HepG2 (cell line): ENCODE measurements around the gene CADM2. TPM values are rescaled to one million over a fixed set of nuclear protein-coding genes. Genes with fewer than 3 reads are reported as not detected.

Experiments
- ATAC-seq: fragments of 200-7000 bp; cut with Tn5 transposase; 3 replicates; pipeline ENCODE4 v1.9.1; 2020; ENCODE audit warnings: mild to moderate bottlenecking, moderate library complexity
- BruUV-seq: library from RNA; stranded (reverse); fragments of 400-500 nt; replicated peaks from 2 replicates; lab custom pipeline; 2021; lab: Mats Ljungman, UMichigan
- CTCF ChIA-PET: fragments of 300-600 bp; formaldehyde crosslinking; extraction: SDS; loops from one replicate; lab custom pipeline; 2021; ENCODE audit warnings: low total read pairs, inconsistent platforms, low intra/inter-chr PET ratio; lab: Yijun Ruan, JAX
- POLR2A ChIA-PET: fragments of 350-600 bp; sonication (Branson Sonifier 250); formaldehyde crosslinking; loops from one replicate; lab custom pipeline; 2020; ENCODE audit warnings: antibody characterized with exemption, inconsistent platforms; lab: Yijun Ruan, JAX
- DNase-seq: peaks from one replicate; pipeline ENCODE4 v3.0.0-alpha.2; 2015; ENCODE audit warnings: low spot score
- FAIRE-seq: peaks from 3 replicates; lab custom pipeline; 2011; peaks lifted over from hg19 to GRCh38; lab: Jason Lieb, UNC
- H2AFZ ChIP-seq: one replicate; pipeline ENCODE4 v1.6.1; 2011; ENCODE audit warnings: low read length, inconsistent platforms
- H3K27ac ChIP-seq: fragments of 300-600 bp; 3 replicates; pipeline ENCODE4 v1.8.0; 2011; ENCODE audit warnings: mixed run types, mild to moderate bottlenecking, mixed read lengths, low read length, inconsistent platforms; ENCODE audit not compliant: insufficient read depth; ENCODE audit errors: extremely low read length
- H3K27me3 ChIP-seq, 2 experiments: fragments of 200-600 bp in 1 of 2; 2 replicates in 1 of 2; 3 replicates in 1 of 2; pipeline versions ENCODE4 v1.6.0 to v1.8.0; 2011; ENCODE audit warnings: low read length in 2 of 2, mild to moderate bottlenecking in 2 of 2, moderate library complexity in 2 of 2, inconsistent platforms in 1 of 2; ENCODE audit not compliant: insufficient read depth in 2 of 2, control insufficient read depth in 1 of 2
- H3K36me3 ChIP-seq, 2 experiments: fragments of 200-600 bp in 1 of 2; replicated peaks in 1 of 2; 2 replicates in 1 of 2; 3 replicates in 1 of 2; pipeline versions ENCODE4 v1.5.1 to v1.8.0; 2011; ENCODE audit warnings: low read length in 2 of 2, inconsistent platforms in 1 of 2; ENCODE audit not compliant: insufficient read depth in 2 of 2, control insufficient read depth in 1 of 2
- H3K4me1 ChIP-seq: 2 replicates; pipeline ENCODE4 v1.5.1; 2012; ENCODE audit warnings: low read length, inconsistent platforms; ENCODE audit not compliant: insufficient read depth
- H3K4me2 ChIP-seq: 2 replicates; pipeline ENCODE4 v1.6.0; 2011; ENCODE audit warnings: low read depth, low read length, inconsistent platforms
- H3K4me3 ChIP-seq, 3 experiments: fragments of 200-600 bp in 1 of 3; sonication (generic), shearing (Covaris generic) in 1 of 3; replicated peaks in 1 of 3; 2 replicates each; pipeline ENCODE4 v1.5.1; 2011 to 2016; ENCODE audit warnings: low read length in 3 of 3, inconsistent platforms in 2 of 3, low read depth in 2 of 3, mild to moderate bottlenecking in 2 of 3, control low read depth in 1 of 3, mixed read lengths in 1 of 3; ENCODE audit not compliant: insufficient read depth in 1 of 3
- H3K79me2 ChIP-seq: one replicate; pipeline ENCODE4 v1.6.1; 2011; ENCODE audit warnings: low read length, inconsistent platforms; ENCODE audit not compliant: insufficient read depth
- H3K9ac ChIP-seq: 2 replicates; pipeline ENCODE4 v1.6.0; 2011; ENCODE audit warnings: mild to moderate bottlenecking, low read depth, low read length, inconsistent platforms; ENCODE audit not compliant: insufficient read depth
- H3K9me3 ChIP-seq: 2 replicates; pipeline ENCODE4 v1.5.1; 2012; ENCODE audit warnings: mild to moderate bottlenecking, low read length
- H4K20me1 ChIP-seq: 2 replicates; pipeline ENCODE4 v1.6.0; 2011; ENCODE audit warnings: inconsistent platforms, mild to moderate bottlenecking, low read length, moderate library complexity; ENCODE audit not compliant: insufficient read depth
- BCL6 ChIP-seq: IDR thresholded peaks from 2 replicates; pipeline ENCODE4 v1.6.1; 2016; ENCODE audit warnings: missing genetic modification reagents, missing compliant biosample characterization
- CEBPB ChIP-seq: IDR thresholded peaks from 2 replicates; pipeline ENCODE4 v1.6.1; 2011; ENCODE audit warnings: low read depth, low read length, improper control_type of control experiment, borderline replicate concordance
- HNRNPL ChIP-seq: fragments of 200-400 bp; formaldehyde crosslinking; IDR thresholded peaks from 2 replicates; pipeline ENCODE4 v1.6.1; 2017; ENCODE audit warnings: mild to moderate bottlenecking, low read depth, low read length
- NCOR1 ChIP-seq: fragments of 200-600 bp; sonication (generic); IDR thresholded peaks from 2 replicates; pipeline ENCODE4 v1.7.0; 2017; ENCODE audit warnings: antibody characterized with exemption, low read length, borderline replicate concordance
- ZNF350 ChIP-seq: sonication (generic); formaldehyde crosslinking; IDR thresholded peaks from 2 replicates; pipeline ENCODE4 v1.4.0; 2020; ENCODE audit warnings: mild to moderate bottlenecking, low read depth, missing genetic modification reagents, borderline replicate concordance
- ZNF550 ChIP-seq: sonication (generic); formaldehyde crosslinking; IDR thresholded peaks from 2 replicates; pipeline ENCODE4 v1.4.0; 2020; ENCODE audit warnings: mild to moderate bottlenecking, missing genetic modification reagents, borderline replicate concordance
- ZSCAN21 ChIP-seq: sonication (generic); formaldehyde crosslinking; IDR thresholded peaks from 2 replicates; pipeline ENCODE4 v1.8.0; 2022; ENCODE audit warnings: mild to moderate bottlenecking, missing genetic modification reagents, moderate library complexity, borderline replicate concordance
- ZSCAN22 ChIP-seq: sonication (generic); formaldehyde crosslinking; IDR thresholded peaks from 2 replicates; pipeline ENCODE4 v1.4.0; 2020; ENCODE audit warnings: mild to moderate bottlenecking, missing genetic modification reagents
- WGBS: methylation state at CpG from one replicate; pipeline ENCODE4 v1.1.6; 2017; ENCODE audit warnings: low lambda C conversion rate; 5-methylcytosine and 5-hydroxymethylcytosine counted together
- in situ Hi-C: cut with HindIII; loops from 2 replicates; pipeline ENCODE4 v1.10.0; 2017; ENCODE audit warnings: low pct_unique_long_range_greater_than_20kb; ENCODE audit not compliant: extremely low pct_ligation_motif_present
- intact Hi-C: fragments of 100-400 bp; cut with micrococcal nuclease; formaldehyde crosslinking; loops from one replicate; pipeline ENCODE4 v1.10.0; 2022; ENCODE audit not compliant: unreplicated experiment
- polyA plus RNA-seq, 8 experiments: library from polyadenylated mRNA; depleted of rRNA in 3 of 8; stranded (reverse) in 7 of 8; unstranded in 1 of 8; fragments of >200 nt; fragmentation: Illumina TruSeq in 4 of 8; extraction: Trizol in 4 of 8; gene quantifications; 2 replicates each; pipeline versions ENCODE4 v1.2.1 to v1.2.3, GENCODE V29; 2011 to 2016; ENCODE audit warnings: low read depth in 4 of 8, missing spikeins in 1 of 8, mixed read lengths in 1 of 8; ENCODE audit not compliant: insufficient read depth in 1 of 8
- total RNA-seq, 5 experiments: library from RNA; depleted of rRNA; stranded (reverse); fragments of >200 nt; fragmentation: Illumina TruSeq; extraction: Trizol; gene quantifications; 2 replicates each; pipeline ENCODE4 v1.2.3, GENCODE V29; 2016; ENCODE audit warnings: low read depth in 1 of 5
- TF ChIP-seq, protein P1 (sequence below): sonication (generic); formaldehyde crosslinking; IDR thresholded peaks from 2 replicates; pipeline ENCODE4 v1.5.0; 2020; ENCODE audit warnings: missing genetic modification reagents, mild to moderate bottlenecking, borderline replicate concordance

Gene CADM2
- total and polyA plus RNA-seq, 2 of the 13 experiments (the other 11 are each of a cell fraction or from before 2014, with no cell fraction given), result not detected

DNA sequence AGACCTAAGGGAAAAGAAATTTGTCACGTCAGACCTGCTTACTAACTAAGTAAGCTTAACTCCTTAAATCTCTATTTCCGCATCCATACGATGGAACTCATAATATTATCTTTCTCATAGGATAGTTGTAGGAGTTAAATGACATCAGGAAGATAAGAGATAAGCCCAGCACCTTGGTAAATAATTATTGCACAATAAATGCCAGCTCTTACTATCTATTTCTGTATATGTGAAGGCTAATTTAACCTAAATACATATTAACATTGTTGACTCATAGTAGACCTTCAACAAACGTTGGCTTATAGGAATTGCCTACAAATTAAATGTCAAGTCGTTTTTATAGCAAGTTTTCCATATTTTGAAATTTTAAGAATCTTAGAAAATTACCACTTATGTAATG lies 709.0 kb downstream of the CADM2 start:
- FAIRE-seq, result no peak
- Histone ChIP-seq H3K4me1 (no peaks in the 10 kb centered on the region), H3K36me3 (no peaks in the 10 kb centered on the region), H2AFZ (no peak overlapping the region), H4K20me1 (no peaks in the 10 kb centered on the region), H3K4me2 (no peak overlapping the region), H3K27me3 (no peaks in the 10 kb centered on the region), H3K27ac (no peak overlapping the region), H3K9ac (no peak overlapping the region), H3K79me2 (no peaks in the 10 kb centered on the region), H3K9me3 (no peaks in the 10 kb centered on the region), H3K4me3 (no peak overlapping the region)
- 39% methylated on average over 5 of the region's 5 CpGs for WGBS
- BruUV-seq, result no TSS peak
- no peak for ATAC-seq
- intact Hi-C loops, result loop anchor here (10.0 kb wide), 1 partner anchor 137 kb away; no protein-coding TSS in a partner anchor
- TF ChIP-seq NCOR1, result no peak
- TF ChIP-seq ZNF350 (CRISPR knock-in tag), result no peak
- TF ChIP-seq CEBPB, result peak; percentile 43; the same call in 1 of the 2 replicates
- TF ChIP-seq ZNF550 (CRISPR knock-in tag), result no peak
- TF ChIP-seq, protein P1, sequence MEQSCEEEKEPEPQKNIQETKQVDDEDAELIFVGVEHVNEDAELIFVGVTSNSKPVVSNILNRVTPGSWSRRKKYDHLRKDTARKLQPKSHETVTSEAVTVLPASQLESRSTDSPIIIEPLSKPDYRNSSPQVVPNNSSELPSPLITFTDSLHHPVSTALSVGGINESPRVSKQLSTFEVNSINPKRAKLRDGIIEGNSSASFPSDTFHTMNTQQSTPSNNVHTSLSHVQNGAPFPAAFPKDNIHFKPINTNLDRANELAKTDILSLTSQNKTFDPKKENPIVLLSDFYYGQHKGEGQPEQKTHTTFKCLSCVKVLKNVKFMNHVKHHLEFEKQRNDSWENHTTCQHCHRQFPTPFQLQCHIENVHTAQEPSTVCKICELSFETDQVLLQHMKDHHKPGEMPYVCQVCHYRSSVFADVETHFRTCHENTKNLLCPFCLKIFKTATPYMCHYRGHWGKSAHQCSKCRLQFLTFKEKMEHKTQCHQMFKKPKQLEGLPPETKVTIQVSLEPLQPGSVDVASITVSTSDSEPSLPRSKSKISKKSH (CRISPR knock-in tag), result no peak
- TF ChIP-seq ZSCAN22 (CRISPR knock-in tag), result no peak
- TF ChIP-seq BCL6, result no peak
- TF ChIP-seq ZSCAN21 (CRISPR knock-in tag), result no peak
- no peak for TF ChIP-seq HNRNPL
- ChIA-PET CTCF (no interaction called here), POLR2A (no interaction called here)
- DNase-seq, result no peak
- in situ Hi-C loops, result no loop called here
